BE2C (cell line): ENCODE results near the gene TET3.

Experiments
- DNase-seq: peaks from one replicate; pipeline ENCODE4 v3.0.0-alpha.2; 2020
- H3K27me3 ChIP-seq: fragments of 250-450 bp; sonication (Bioruptor Pico); 2 replicates; pipeline ENCODE4 v1.5.1; 2020; ENCODE audit warnings: mild to moderate bottlenecking
- H3K36me3 ChIP-seq: fragments of 250-450 bp; sonication (Bioruptor Pico); 2 replicates; pipeline ENCODE4 v1.5.1; 2020; ENCODE audit warnings: mild to moderate bottlenecking
- H3K4me1 ChIP-seq: fragments of 250-450 bp; sonication (Bioruptor Pico); 2 replicates; pipeline ENCODE4 v1.5.1; 2020
- H3K4me3 ChIP-seq: 2 replicates; pipeline ENCODE4 v1.5.1; 2011; ENCODE audit warnings: low read depth, low read length
- H3K9me3 ChIP-seq: fragments of 250-450 bp; sonication (Bioruptor Pico); 2 replicates; pipeline ENCODE4 v1.5.1; 2020
- TF ChIP-seq, protein P1 (sequence below): IDR thresholded peaks from 2 replicates; pipeline ENCODE4 v1.5.1; 2012; ENCODE audit warnings: mild to moderate bottlenecking, low read depth, low read length

TET3 gene

DNA sequence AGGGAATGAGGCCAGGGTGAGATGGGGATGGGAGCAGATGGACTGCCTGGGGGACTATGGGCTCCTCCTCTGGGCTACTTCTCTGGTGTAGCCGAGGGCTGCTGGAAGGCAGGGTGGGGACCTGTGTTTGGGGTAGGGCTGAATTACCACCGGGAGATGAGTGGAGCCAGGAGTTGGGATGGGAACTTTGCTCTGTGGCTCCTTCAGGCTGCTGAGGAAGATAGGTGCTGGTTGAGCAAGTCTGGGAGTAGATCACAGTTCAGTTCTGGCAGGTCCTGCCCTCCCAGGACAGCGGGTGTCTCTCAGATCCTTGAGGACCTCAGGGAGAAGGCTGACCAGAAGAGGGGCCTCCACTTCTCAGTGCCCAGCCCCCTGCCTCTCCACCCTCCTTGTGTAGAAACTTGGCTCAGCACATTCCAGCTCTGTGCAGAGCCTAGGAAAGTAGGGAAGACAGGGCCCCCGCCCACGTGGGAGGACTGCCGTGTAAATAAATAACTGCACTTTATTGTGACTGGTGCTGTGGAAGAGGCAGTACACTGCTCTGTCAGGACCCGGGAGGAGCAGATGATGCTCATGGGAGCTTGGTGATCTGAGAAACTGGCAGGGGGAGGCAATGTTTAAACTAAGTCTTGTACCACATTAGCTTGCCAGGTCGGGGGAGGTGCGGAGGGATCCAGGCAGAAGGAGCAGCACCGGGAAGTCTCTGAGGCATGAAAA, 15.3 kb downstream of the TET3 start:
- TF ChIP-seq, protein P1, sequence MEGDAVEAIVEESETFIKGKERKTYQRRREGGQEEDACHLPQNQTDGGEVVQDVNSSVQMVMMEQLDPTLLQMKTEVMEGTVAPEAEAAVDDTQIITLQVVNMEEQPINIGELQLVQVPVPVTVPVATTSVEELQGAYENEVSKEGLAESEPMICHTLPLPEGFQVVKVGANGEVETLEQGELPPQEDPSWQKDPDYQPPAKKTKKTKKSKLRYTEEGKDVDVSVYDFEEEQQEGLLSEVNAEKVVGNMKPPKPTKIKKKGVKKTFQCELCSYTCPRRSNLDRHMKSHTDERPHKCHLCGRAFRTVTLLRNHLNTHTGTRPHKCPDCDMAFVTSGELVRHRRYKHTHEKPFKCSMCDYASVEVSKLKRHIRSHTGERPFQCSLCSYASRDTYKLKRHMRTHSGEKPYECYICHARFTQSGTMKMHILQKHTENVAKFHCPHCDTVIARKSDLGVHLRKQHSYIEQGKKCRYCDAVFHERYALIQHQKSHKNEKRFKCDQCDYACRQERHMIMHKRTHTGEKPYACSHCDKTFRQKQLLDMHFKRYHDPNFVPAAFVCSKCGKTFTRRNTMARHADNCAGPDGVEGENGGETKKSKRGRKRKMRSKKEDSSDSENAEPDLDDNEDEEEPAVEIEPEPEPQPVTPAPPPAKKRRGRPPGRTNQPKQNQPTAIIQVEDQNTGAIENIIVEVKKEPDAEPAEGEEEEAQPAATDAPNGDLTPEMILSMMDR = no peak
- peaks cover 13% of the 10 kb centered on the region for H3K4me1 ChIP-seq
- H3K36me3 ChIP-seq = no peaks in the 10 kb centered on the region
- no peaks in the 10 kb centered on the region for H3K27me3 ChIP-seq
- H3K4me3 ChIP-seq = no peak overlapping the region
- DNase-seq = no peak
- no peaks in the 10 kb centered on the region for H3K9me3 ChIP-seq

- Histone ChIP-seq H3K9me3 (no peaks in the 10 kb centered on the region), H3K36me3 (no peaks in the 10 kb centered on the region), H3K4me3 (no peak overlapping the region), H3K27me3 (no peaks in the 10 kb centered on the region), H3K4me1 (peaks cover 19% of the 10 kb centered on the region)
- TF ChIP-seq, protein P1 = no peak
- no peak for DNase-seq
Measured at GRCh38 chr2:74000666-74001065, 16.0 kb downstream of the TET3 start.

GRCh38 chr2:74001121-74001520, 16.4 kb downstream of the TET3 start:
- TF ChIP-seq, protein P1 = no peak
- Histone ChIP-seq H3K27me3 (no peaks in the 10 kb centered on the region), H3K4me1 (peaks cover 21% of the 10 kb centered on the region), H3K9me3 (no peaks in the 10 kb centered on the region), H3K36me3 (no peaks in the 10 kb centered on the region), H3K4me3 (no peak overlapping the region)
- no peak for DNase-seq

GRCh38 chr2:74001781-74002504, 17.2 kb downstream of the TET3 start:
- Histone ChIP-seq H3K4me1 (peaks cover 24% of the 10 kb centered on the region), H3K9me3 (no peaks in the 10 kb centered on the region), H3K4me3 (peak overlapping the region; percentile 42), H3K36me3 (no peaks in the 10 kb centered on the region), H3K27me3 (no peaks in the 10 kb centered on the region)
- no peak for DNase-seq
- TF ChIP-seq, protein P1 = no peak

- Histone ChIP-seq H3K9me3 (no peaks in the 10 kb centered on the region), H3K27me3 (no peaks in the 10 kb centered on the region), H3K4me1 (peaks cover 24% of the 10 kb centered on the region), H3K36me3 (no peaks in the 10 kb centered on the region), H3K4me3 (peak overlapping the region; percentile 73)
- DNase-seq = peak; percentile 87
- TF ChIP-seq, protein P1 = no peak
Measured at GRCh38 chr2:74002505-74003421, 18.1 kb downstream of the TET3 start.
